Measurements from ENCODE around the gene GRIK3. TPM values are rescaled to one million over a fixed set of nuclear protein-coding genes. Genes with fewer than 3 reads are reported as not detected.

Gene GRIK3
- total and polyA plus RNA-seq, 4 donors = 0.03 to 0.08 (median 0.05) TPM; not detected in 1

- TF ChIP-seq REST (IDR thresholded peaks at IDR 0.05) (no peak), EGR1 (IDR thresholded peaks at IDR 0.05; ENCODE audit: low read depth in 2 of 2) (no peak), JUND (IDR thresholded peaks at IDR 0.05) (no peak), NR2F2 (IDR thresholded peaks at IDR 0.05) (no peak)
Measured at GRCh38 chr1:36835696-36836095, 198.6 kb downstream of the GRIK3 start (continued).

GRCh38 chr1:36835017-36835695, 199.2 kb downstream of the GRIK3 start:
- WGBS = 61% methylated on average over 4 of the region's 4 CpGs
- no peak for TF ChIP-seq EGR1 (IDR thresholded peaks at IDR 0.05; ENCODE audit: low read depth in 2 of 2)
- TF ChIP-seq ATF3 (IDR thresholded peaks at IDR 0.05) = no peak
- no peak for TF ChIP-seq ZBTB33 (IDR thresholded peaks at IDR 0.05)
- TF ChIP-seq RXRA (IDR thresholded peaks at IDR 0.05) = no peak
- TF ChIP-seq REST (IDR thresholded peaks at IDR 0.05) = no peak
- TF ChIP-seq SP1 (IDR thresholded peaks at IDR 0.05) = no peak
- no peak for TF ChIP-seq JUND (IDR thresholded peaks at IDR 0.05)
- no peak for TF ChIP-seq HNF4A (conservative IDR thresholded peaks at IDR 0.05)
- TF ChIP-seq MAX (IDR thresholded peaks at IDR 0.05) = no peak
- no peak for TF ChIP-seq HNF4G (IDR thresholded peaks at IDR 0.05)
- TF ChIP-seq, protein P1, sequence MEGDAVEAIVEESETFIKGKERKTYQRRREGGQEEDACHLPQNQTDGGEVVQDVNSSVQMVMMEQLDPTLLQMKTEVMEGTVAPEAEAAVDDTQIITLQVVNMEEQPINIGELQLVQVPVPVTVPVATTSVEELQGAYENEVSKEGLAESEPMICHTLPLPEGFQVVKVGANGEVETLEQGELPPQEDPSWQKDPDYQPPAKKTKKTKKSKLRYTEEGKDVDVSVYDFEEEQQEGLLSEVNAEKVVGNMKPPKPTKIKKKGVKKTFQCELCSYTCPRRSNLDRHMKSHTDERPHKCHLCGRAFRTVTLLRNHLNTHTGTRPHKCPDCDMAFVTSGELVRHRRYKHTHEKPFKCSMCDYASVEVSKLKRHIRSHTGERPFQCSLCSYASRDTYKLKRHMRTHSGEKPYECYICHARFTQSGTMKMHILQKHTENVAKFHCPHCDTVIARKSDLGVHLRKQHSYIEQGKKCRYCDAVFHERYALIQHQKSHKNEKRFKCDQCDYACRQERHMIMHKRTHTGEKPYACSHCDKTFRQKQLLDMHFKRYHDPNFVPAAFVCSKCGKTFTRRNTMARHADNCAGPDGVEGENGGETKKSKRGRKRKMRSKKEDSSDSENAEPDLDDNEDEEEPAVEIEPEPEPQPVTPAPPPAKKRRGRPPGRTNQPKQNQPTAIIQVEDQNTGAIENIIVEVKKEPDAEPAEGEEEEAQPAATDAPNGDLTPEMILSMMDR (IDR thresholded peaks at IDR 0.05; ENCODE audit: low read depth, low read length, missing input control) = no peak
- TF ChIP-seq RAD21 (IDR thresholded peaks at IDR 0.05) = no peak
- H3K4me1 ChIP-seq (ENCODE audit: control insufficient read depth in 4 of 4, insufficient read depth in 4 of 4, low read length in 3 of 4) = no peaks in the 10 kb centered on the region
- no peak overlapping the region for H3K27ac ChIP-seq (ENCODE audit: low read depth in 1 of 2, low read length in 2 of 2)
- H3K9ac ChIP-seq (ENCODE audit: low read depth in 1 of 2, low read length in 2 of 2) = no peak overlapping the region
- H3K4me3 ChIP-seq (ENCODE audit: low read depth in 1 of 3, low read length in 3 of 3) = no peak overlapping the region
- no peaks in the 10 kb centered on the region for H3K9me3 ChIP-seq (ENCODE audit: control insufficient read depth in 4 of 4, low read length in 3 of 4)
- no peak for DNase-seq (ENCODE audit: low spot score)
- H3K27me3 ChIP-seq (ENCODE audit: control insufficient read depth in 4 of 4, insufficient read depth in 4 of 4, low read length in 3 of 4) = peaks cover 0 to 3% (median 1%) of the 10 kb centered on the region in 4 donors
- H3K36me3 ChIP-seq (ENCODE audit: control insufficient read depth in 4 of 4, insufficient read depth in 3 of 4, low read depth in 1 of 4, low read length in 3 of 4) = no peaks in the 10 kb centered on the region

Measured in liver (tissue), 9 donors.